Dedifferentiated amniotic fluid mesenchymal stem cell (primary cell): Measurements from ENCODE around the gene KLRF2.

Experiments used
- DNase-seq: peaks from one replicate; pipeline ENCODE4 v3.0.0-alpha.2; 2016; ENCODE audit errors: extremely low spot score

The KLRF2 gene

DNA sequence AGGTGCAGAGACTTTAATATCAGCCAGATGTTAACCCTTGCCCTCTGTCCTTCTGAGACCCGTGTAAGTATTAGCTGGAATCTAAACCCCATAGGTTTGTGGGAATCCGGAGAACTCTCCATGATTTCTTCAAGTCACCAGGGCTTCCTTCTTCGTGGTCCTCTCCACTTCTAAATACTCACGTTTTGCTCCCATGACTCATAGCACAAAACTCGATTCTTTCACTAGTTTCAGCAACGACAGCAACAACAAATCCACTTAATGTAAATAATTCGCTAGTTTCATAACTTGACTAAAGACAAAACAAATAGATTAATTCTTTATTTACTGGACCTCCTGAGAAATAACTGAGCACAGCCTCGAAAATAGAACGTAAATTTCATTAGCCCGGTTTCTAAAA, 55.3 kb downstream of the KLRF2 start:
- no peak for DNase-seq

DNA sequence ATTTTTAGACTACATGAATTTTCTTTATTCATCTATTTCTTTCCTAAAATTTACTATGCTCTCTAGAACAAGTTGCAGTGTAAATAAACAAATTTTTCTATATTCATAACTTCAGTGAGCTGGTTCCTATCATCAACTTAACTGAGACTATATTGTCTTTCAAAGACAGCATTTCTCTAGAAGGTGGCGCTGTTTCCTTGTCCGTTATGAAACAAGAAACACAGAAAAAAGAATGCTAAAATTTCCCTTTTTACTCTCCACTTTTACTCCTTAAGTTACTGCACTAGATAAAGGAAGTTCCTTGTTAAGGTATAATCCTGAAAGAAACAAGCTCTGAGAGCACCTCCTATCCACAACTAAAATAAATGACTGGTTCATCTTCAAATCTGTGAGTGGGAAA, 59.1 kb downstream of the KLRF2 start:
- no peak for DNase-seq

DNA sequence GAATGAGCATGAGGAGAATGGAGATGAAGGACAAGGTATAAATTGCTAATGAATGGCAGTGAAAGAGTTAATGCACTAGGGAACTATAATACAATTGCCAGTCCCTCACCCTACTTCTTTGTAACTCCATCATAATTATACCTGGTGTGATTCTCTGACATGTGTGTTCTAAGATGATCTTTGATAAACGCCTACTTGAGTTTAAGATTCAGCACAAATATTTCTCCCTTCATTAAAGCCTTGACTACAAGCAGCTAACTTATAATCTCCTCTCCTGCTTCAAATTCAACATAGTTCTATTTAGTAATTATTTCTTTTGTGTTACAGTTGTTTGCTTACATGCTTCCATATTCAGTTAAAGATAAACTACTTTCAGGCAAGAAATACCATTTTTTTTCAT, 60.5 kb downstream of the KLRF2 start:
- DNase-seq = no peak

- DNase-seq = no peak
Observed at GRCh38 chr12:9943240-9943639, 62.0 kb downstream of the KLRF2 start.

DNA sequence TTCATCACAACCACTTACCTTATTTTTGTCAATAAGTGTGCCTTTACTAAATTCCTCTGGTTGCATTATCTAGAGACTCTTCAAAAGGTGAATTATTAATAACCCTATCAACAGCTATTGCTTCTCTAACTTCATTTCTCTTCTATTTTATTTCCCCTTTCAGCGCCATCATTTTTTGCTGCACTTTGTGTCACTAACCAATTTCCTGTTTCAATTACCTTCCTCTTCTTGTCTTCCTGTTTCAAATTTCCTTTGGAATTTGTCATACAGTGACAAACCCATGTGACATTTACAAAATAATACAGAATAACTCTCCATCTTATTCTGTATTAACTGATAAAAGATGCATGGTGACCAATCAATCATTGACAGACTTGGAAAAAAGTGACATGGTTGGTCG, 63.1 kb downstream of the KLRF2 start:
- DNase-seq = no peak
